Left ventricle myocardium inferior (tissue), 1 donor: ENCODE data around the gene SCUBE2. TPM values are rescaled to one million over a fixed set of nuclear protein-coding genes. Genes with fewer than 3 reads are reported as not detected.

Experiments
- DNase-seq: peaks from one replicate; pipeline ENCODE4 v3.0.0-alpha.2; 2020
- H3K27ac ChIP-seq: fragments of 200-600 bp; replicated peaks from 2 replicates; pipeline ENCODE4 v1.8.0; 2021
- H3K27me3 ChIP-seq: fragments of 200-600 bp; 2 replicates; pipeline ENCODE4 v1.8.0; 2021; ENCODE audit warnings: low read depth
- H3K36me3 ChIP-seq: fragments of 200-600 bp; 2 replicates; pipeline ENCODE4 v1.8.0; 2021
- H3K4me1 ChIP-seq: fragments of 200-600 bp; 2 replicates; pipeline ENCODE4 v1.8.0; 2021
- H3K4me3 ChIP-seq: fragments of 200-600 bp; 2 replicates; pipeline ENCODE4 v1.8.0; 2021; ENCODE audit warnings: mild to moderate bottlenecking, moderate library complexity
- H3K9me3 ChIP-seq: fragments of 200-600 bp; replicated peaks from 2 replicates; pipeline ENCODE4 v1.8.0; 2021
- CTCF ChIP-seq: fragments of 200-600 bp; IDR thresholded peaks from 2 replicates; pipeline ENCODE4 v1.8.0; 2021; ENCODE audit warnings: antibody characterized with exemption, mild to moderate bottlenecking, borderline replicate concordance
- intact Hi-C: fragments of 100-400 bp; cut with micrococcal nuclease; formaldehyde crosslinking; loops from one replicate; pipeline ENCODE4 v1.11.0; 2022
- total RNA-seq: library from RNA; stranded (reverse); fragmentation: NEBNext Ultra II Directional; extraction: Animal tissue kit (Norgen Biotek cat#: 25700); gene quantifications from one replicate; pipeline ENCODE4 v1.2.1, GENCODE V29; 2021
- donor health status: DM: no; HTN: yes; CAD: no; lungs with severe emphysema.

Gene SCUBE2
- total RNA-seq, 1 donor from 2014 or later = 1.8 TPM

DNA sequence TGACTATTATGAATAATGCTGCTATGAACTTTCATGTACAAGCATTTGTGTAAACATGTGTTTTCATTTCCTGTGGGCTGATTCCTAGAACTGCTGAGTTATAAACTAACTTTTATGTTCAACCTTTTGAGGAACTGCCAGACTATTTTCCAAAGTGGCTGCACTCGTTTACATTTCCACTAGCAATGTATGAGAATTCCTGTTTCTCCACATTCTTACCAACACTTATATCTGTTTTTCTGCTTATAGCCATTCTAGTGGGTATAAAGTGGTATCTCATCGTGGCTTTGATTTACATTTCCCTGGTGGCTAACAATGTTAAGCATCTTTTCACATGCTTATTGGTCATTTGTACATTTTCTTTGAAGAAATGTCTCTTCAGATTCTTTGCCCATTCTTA is 35.2 kb upstream of the SCUBE2 start:
- Histone ChIP-seq H3K36me3 (peaks cover 7% of the 10 kb centered on the region), H3K4me3 (no peak overlapping the region), H3K27me3 (no peaks in the 10 kb centered on the region), H3K9me3 (no peaks in the 10 kb centered on the region), H3K4me1 (no peaks in the 10 kb centered on the region), H3K27ac (no peak overlapping the region)
- DNase-seq = no peak
- intact Hi-C loops = no loop called here
- no peak for TF ChIP-seq CTCF

GRCh38 chr11:9125185-9125886 is 33.9 kb upstream of the SCUBE2 start:
- H3K27me3 ChIP-seq = no peaks in the 10 kb centered on the region
- no peak overlapping the region for H3K4me3 ChIP-seq
- H3K36me3 ChIP-seq = peaks cover 4% of the 10 kb centered on the region
- H3K4me1 ChIP-seq = no peaks in the 10 kb centered on the region
- no peaks in the 10 kb centered on the region for H3K9me3 ChIP-seq
- TF ChIP-seq CTCF = no peak
- intact Hi-C loops = no loop called here
- DNase-seq = no peak
- H3K27ac ChIP-seq = no peak overlapping the region

GRCh38 chr11:9123595-9124304 is 32.4 kb upstream of the SCUBE2 start:
- no peak for TF ChIP-seq CTCF
- intact Hi-C loops = no loop called here
- no peak overlapping the region for H3K27ac ChIP-seq
- no peaks in the 10 kb centered on the region for H3K4me1 ChIP-seq
- no peaks in the 10 kb centered on the region for H3K27me3 ChIP-seq
- peaks cover 4% of the 10 kb centered on the region for H3K36me3 ChIP-seq
- no peak overlapping the region for H3K4me3 ChIP-seq
- no peak for DNase-seq
- no peaks in the 10 kb centered on the region for H3K9me3 ChIP-seq

DNA sequence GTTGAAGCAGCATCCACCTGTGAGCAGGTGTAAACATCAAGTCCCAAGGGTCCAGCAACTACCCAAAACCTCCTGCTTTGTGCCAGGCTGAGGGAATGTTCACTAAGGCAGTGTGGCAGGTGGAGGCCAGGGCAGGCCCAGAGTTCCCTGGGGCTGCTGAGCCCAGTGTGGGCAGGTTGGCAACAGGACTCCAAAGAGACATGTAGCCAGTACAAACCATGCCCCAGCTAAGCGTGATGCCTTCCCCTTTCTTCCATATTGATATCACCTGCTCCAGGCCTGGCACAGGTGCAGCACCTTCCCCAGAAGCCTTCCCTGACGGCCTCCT is 30.0 kb upstream of the SCUBE2 start:
- intact Hi-C loops = no loop called here
- H3K27ac ChIP-seq = no peak overlapping the region
- TF ChIP-seq CTCF = no peak
- H3K27me3 ChIP-seq = no peaks in the 10 kb centered on the region
- H3K9me3 ChIP-seq = no peaks in the 10 kb centered on the region
- H3K4me1 ChIP-seq = no peaks in the 10 kb centered on the region
- H3K4me3 ChIP-seq = no peak overlapping the region
- peaks cover 7% of the 10 kb centered on the region for H3K36me3 ChIP-seq
- no peak for DNase-seq

DNA sequence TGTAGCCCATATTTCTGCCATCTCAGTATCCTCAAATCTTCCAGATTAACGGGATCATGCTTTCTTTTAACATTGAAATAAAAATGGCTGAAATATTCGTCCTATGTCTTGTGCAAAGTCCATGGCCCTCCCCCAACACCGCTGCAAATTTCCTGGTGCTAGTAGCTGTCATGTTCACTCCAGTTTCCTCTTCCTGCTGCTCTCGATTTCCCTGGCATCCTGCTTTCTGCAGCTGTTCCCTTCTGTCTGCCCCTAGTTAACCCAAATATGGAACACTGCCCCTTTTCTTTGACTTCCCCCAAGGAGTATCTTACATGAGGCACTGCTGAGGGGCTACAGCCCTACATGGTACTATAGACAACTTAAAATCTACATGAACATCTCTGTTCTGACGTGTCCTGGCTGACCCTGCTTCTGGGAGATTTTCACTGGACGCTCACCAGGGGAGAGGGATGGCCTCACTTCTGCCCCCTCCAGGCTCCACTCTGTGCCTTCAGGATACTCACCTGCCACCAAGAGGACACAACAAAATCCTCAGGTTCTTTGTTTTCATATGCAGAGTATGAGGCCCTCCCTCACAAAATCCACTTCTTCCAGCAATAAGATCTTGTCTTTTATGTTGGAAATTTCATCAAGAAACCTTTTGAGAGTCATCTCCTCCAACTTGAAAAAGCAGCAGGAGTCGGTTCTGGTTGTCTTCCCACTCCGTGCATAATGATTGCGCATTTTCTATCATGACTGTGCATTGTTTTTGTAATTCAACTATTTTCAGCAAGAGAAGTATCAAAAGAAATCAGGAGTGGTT is 29.5 kb upstream of the SCUBE2 start:
- no peak overlapping the region for H3K27ac ChIP-seq
- no peaks in the 10 kb centered on the region for H3K9me3 ChIP-seq
- peak; percentile 24 for TF ChIP-seq CTCF
- H3K36me3 ChIP-seq = peaks cover 9% of the 10 kb centered on the region
- intact Hi-C loops = no loop called here
- no peaks in the 10 kb centered on the region for H3K27me3 ChIP-seq
- DNase-seq = no peak
- no peaks in the 10 kb centered on the region for H3K4me1 ChIP-seq
- H3K4me3 ChIP-seq = no peak overlapping the region
